ENCODE results near the gene SEMA4C.
A peak's percentile ranks its signal among the peaks of the same experiment; 100 is the strongest.

The SEMA4C gene

GRCh38 chr2:96869822-96870625 is at the start of gene SEMA4C:
SEMA4C (minus strand) TSS chr2:96870080; CDS start chr2:96867886, 2,194 bp downstream.
- DNase-seq, result no peak

GRCh38 chr2:96918754-96919550 is 49.1 kb upstream of the SEMA4C start:
- no peak for DNase-seq

GRCh38 chr2:96918092-96918753 is 48.3 kb upstream of the SEMA4C start:
- no peak for DNase-seq

GRCh38 chr2:96916646-96917543 is 47.0 kb upstream of the SEMA4C start:
- no peak for DNase-seq

GRCh38 chr2:96916156-96916630 is 46.3 kb upstream of the SEMA4C start:
- no peak for DNase-seq

- no peak for DNase-seq
These were observed 44.5 kb upstream of the SEMA4C start for GRCh38 chr2:96914332-96914731.

- DNase-seq, result peak; percentile 37
These were observed 43.7 kb upstream of the SEMA4C start for GRCh38 chr2:96913398-96914202.

- DNase-seq, result no peak
These were observed 43.2 kb upstream of the SEMA4C start for GRCh38 chr2:96913117-96913397.

GRCh38 chr2:96912346-96913116 is 42.7 kb upstream of the SEMA4C start:
- DNase-seq, result no peak

- no peak for DNase-seq
These were observed 39.7 kb upstream of the SEMA4C start for GRCh38 chr2:96909611-96910021.

GRCh38 chr2:96907115-96908041 is 37.5 kb upstream of the SEMA4C start:
- DNase-seq, result no peak

- no peak for DNase-seq
These were observed 36.8 kb upstream of the SEMA4C start for GRCh38 chr2:96906729-96907114.

GRCh38 chr2:96903815-96904214 is 33.9 kb upstream of the SEMA4C start:
- DNase-seq, result no peak

- no peak for DNase-seq
These were observed 33.4 kb upstream of the SEMA4C start for GRCh38 chr2:96903318-96903717.

GRCh38 chr2:96900237-96900636 is 30.4 kb upstream of the SEMA4C start:
- DNase-seq, result no peak

- DNase-seq, result no peak
These were observed 29.5 kb upstream of the SEMA4C start for GRCh38 chr2:96899413-96899741.

- no peak for DNase-seq
These were observed 28.9 kb upstream of the SEMA4C start for GRCh38 chr2:96898641-96899412.

- DNase-seq, result no peak
These were observed 28.2 kb upstream of the SEMA4C start for GRCh38 chr2:96898135-96898505.

GRCh38 chr2:96897491-96898134 is 27.7 kb upstream of the SEMA4C start:
- DNase-seq, result no peak

Measured in activated CD4-positive, CD25-positive, alpha-beta regulatory T cell treated with anti-CD3 and anti-CD28 coated beads, Interleukin-2, amount 50 U/mL, for 72 hours (primary cell).